ENCODE measurements around the gene MIPOL1.
"Not testable (repeated sequence)": the region's sequence is repeated elsewhere in the genome, so short reads cannot be mapped to it uniquely, and the experiment has no call there.

The MIPOL1 gene

GRCh38 chr14:37320106-37320505, 122.4 kb downstream of the MIPOL1 start:
- TF ChIP-seq POLR2A (IDR thresholded peaks at IDR 0.05; ENCODE audit: extremely low read depth, insufficient read length) (no peak), MYC (IDR thresholded peaks at IDR 0.05; ENCODE audit: low read depth, low read length) (no peak)
- TF ChIP-seq, protein P1, sequence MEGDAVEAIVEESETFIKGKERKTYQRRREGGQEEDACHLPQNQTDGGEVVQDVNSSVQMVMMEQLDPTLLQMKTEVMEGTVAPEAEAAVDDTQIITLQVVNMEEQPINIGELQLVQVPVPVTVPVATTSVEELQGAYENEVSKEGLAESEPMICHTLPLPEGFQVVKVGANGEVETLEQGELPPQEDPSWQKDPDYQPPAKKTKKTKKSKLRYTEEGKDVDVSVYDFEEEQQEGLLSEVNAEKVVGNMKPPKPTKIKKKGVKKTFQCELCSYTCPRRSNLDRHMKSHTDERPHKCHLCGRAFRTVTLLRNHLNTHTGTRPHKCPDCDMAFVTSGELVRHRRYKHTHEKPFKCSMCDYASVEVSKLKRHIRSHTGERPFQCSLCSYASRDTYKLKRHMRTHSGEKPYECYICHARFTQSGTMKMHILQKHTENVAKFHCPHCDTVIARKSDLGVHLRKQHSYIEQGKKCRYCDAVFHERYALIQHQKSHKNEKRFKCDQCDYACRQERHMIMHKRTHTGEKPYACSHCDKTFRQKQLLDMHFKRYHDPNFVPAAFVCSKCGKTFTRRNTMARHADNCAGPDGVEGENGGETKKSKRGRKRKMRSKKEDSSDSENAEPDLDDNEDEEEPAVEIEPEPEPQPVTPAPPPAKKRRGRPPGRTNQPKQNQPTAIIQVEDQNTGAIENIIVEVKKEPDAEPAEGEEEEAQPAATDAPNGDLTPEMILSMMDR (IDR thresholded peaks at IDR 0.05; ENCODE audit: low read depth, low read length), result no peak
- TF ChIP-seq, protein P2, sequence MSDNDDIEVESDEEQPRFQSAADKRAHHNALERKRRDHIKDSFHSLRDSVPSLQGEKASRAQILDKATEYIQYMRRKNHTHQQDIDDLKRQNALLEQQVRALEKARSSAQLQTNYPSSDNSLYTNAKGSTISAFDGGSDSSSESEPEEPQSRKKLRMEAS (IDR thresholded peaks at IDR 0.05; ENCODE audit: low read depth, low read length), result no peak
- no peak for DNase-seq (ENCODE audit: low read depth)
- no peak overlapping the region for H3K4me3 ChIP-seq (ENCODE audit: low read depth, low read length)

DNA sequence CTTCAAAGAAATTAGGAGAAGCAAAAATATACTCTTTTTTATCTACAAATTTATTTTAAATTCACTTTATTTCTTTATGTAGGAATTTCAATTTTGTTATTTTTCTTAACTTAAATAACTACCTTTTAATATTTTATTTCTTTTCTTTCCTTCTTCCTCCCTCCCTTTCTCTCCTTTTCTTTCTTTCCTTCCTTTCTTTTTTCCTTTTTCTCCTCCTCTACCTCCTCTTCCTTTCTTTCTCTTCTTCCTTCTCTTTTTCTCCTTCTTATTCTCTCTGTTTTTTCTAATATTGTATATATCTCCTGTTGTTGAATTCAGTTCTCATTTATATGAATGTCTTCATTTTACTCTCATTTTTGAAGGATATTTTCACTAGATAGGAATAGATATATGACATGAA, 127.6 kb downstream of the MIPOL1 start:
- no peak overlapping the region for H3K4me3 ChIP-seq (ENCODE audit: low read depth, low read length)
- DNase-seq (ENCODE audit: low read depth), result no peak
- TF ChIP-seq, protein P1 (IDR thresholded peaks at IDR 0.05; ENCODE audit: low read depth, low read length), result no peak
- no peak for TF ChIP-seq MYC (IDR thresholded peaks at IDR 0.05; ENCODE audit: low read depth, low read length)
- no peak for TF ChIP-seq POLR2A (IDR thresholded peaks at IDR 0.05; ENCODE audit: extremely low read depth, insufficient read length)
- TF ChIP-seq, protein P2 (IDR thresholded peaks at IDR 0.05; ENCODE audit: low read depth, low read length), result no peak

DNA sequence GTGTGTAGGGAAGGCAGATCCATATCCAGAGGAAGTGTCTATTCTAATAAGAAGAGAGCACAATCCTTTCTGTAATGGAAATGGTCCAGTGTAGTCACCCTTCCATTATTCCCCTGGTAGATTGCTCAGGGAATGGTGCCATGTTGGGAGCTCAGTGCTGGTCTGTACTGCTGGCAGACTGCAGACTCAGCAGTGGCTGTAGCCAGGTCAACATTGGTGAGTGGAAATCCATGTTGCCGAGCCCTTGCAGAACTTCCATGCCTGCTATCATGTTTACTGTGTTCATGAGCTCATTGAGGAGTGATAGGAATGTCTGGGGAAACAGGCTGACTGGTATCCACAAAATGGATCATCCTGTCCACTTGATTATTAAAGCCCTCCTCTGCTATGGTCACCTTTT, 128.7 kb downstream of the MIPOL1 start:
- no peak for DNase-seq (ENCODE audit: low read depth)
- TF ChIP-seq MYC (IDR thresholded peaks at IDR 0.05; ENCODE audit: low read depth, low read length) (no peak), POLR2A (IDR thresholded peaks at IDR 0.05; ENCODE audit: extremely low read depth, insufficient read length) (no peak)
- TF ChIP-seq, protein P1 (IDR thresholded peaks at IDR 0.05; ENCODE audit: low read depth, low read length), result no peak
- TF ChIP-seq, protein P2 (IDR thresholded peaks at IDR 0.05; ENCODE audit: low read depth, low read length), result no peak
- no peak overlapping the region for H3K4me3 ChIP-seq (ENCODE audit: low read depth, low read length)

DNA sequence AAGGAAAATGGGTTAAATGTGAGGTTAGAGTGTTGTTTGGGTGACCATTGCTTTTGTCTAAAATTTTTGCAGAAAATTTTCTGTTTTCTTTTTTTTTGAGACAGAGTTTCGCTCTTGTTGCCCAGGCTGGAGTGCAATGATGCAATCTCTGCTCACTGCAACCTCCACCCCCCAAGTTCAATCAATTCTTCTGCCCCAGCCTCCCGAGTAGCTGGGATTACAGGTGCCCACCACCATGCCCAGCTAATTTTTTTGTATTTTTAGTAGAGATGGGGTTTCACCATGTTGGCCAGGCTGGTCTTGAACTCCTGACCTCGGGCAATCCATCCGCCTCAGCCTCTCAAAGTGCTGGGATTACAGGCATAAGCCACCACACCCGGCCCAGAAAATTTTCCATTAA, 130.2 kb downstream of the MIPOL1 start:
- H3K4me3 ChIP-seq (ENCODE audit: low read depth, low read length); DNase-seq (ENCODE audit: low read depth): not testable (repeated sequence)

GRCh38 chr14:37328673-37329072, 130.9 kb downstream of the MIPOL1 start:
- DNase-seq (ENCODE audit: low read depth), result no peak
- H3K4me3 ChIP-seq (ENCODE audit: low read depth, low read length), result no peak overlapping the region
- TF ChIP-seq MYC (IDR thresholded peaks at IDR 0.05; ENCODE audit: low read depth, low read length) (no peak), POLR2A (IDR thresholded peaks at IDR 0.05; ENCODE audit: extremely low read depth, insufficient read length) (no peak)
- TF ChIP-seq, protein P1 (IDR thresholded peaks at IDR 0.05; ENCODE audit: low read depth, low read length), result no peak
- TF ChIP-seq, protein P2 (IDR thresholded peaks at IDR 0.05; ENCODE audit: low read depth, low read length), result no peak

GRCh38 chr14:37329189-37330001, 131.7 kb downstream of the MIPOL1 start:
- DNase-seq (ENCODE audit: low read depth), result no peak
- TF ChIP-seq, protein P1 (IDR thresholded peaks at IDR 0.05; ENCODE audit: low read depth, low read length), result no peak
- TF ChIP-seq POLR2A (IDR thresholded peaks at IDR 0.05; ENCODE audit: extremely low read depth, insufficient read length) (no peak), MYC (IDR thresholded peaks at IDR 0.05; ENCODE audit: low read depth, low read length) (no peak)
- TF ChIP-seq, protein P2 (IDR thresholded peaks at IDR 0.05; ENCODE audit: low read depth, low read length), result no peak
- no peak overlapping the region for H3K4me3 ChIP-seq (ENCODE audit: low read depth, low read length)
